Ovary (tissue), 3 donors: Measurements from ENCODE around the gene RANBP1.

Experiments
- CTCF ChIP-seq, 3 donors: fragments of 450-650 bp in 2 of 3; fragments of 200-600 bp in 1 of 3; IDR thresholded peaks; one replicate each; pipeline versions ENCODE4 v1.5.1 to v1.8.0; 2016 to 2022; ENCODE audit warnings: antibody characterized with exemption in 3 of 3, mild to moderate bottlenecking in 1 of 3
- POLR2A ChIP-seq: fragments of 450-650 bp; IDR thresholded peaks from one replicate; pipeline ENCODE4 v1.6.1; 2017; ENCODE audit warnings: antibody characterized with exemption, mild to moderate bottlenecking, moderate library complexity
- donor health status: DM: no; HTN: no; CAD: no.

GRCh38 chr22:20137671-20138416, 21.9 kb downstream of the RANBP1 start:
- no peak for TF ChIP-seq CTCF (IDR thresholded peaks at IDR 0.05)
- no peak for TF ChIP-seq POLR2A
